Pulmonary artery endothelial cell (primary cell): ENCODE measurements around the gene SLC38A9. TPM values are rescaled to one million over a fixed set of nuclear protein-coding genes. Genes with fewer than 3 reads are reported as not detected.
A peak's percentile ranks its signal among the peaks of the same experiment; 100 is the strongest.
"Not testable (repeated sequence)": the region's sequence is repeated elsewhere in the genome, so short reads cannot be mapped to it uniquely, and the experiment has no call there.

ENCODE experiments used
- DNase-seq: peaks from one replicate; pipeline ENCODE4 v3.0.0-alpha.2; 2011; ENCODE audit warnings: low read depth, low spot score
- total RNA-seq: library from RNA; depleted of rRNA; stranded (reverse); fragments of >200 nt; gene quantifications from 2 replicates; pipeline ENCODE4 v1.2.3, GENCODE V29; 2014

SLC38A9 gene
- total RNA-seq, 1 donor from 2014 or later: 32.8 TPM

- no peak for DNase-seq
These were observed 98.8 kb downstream of the SLC38A9 start for GRCh38 chr5:55613112-55613868.

GRCh38 chr5:55610542-55610941 is 101.6 kb downstream of the SLC38A9 start:
- no peak for DNase-seq

- no peak for DNase-seq
These were observed 102.7 kb downstream of the SLC38A9 start for GRCh38 chr5:55609413-55609812.

- DNase-seq: no peak
These were observed 103.4 kb downstream of the SLC38A9 start for GRCh38 chr5:55608595-55609349.

GRCh38 chr5:55607309-55607708 is 104.8 kb downstream of the SLC38A9 start:
- DNase-seq: not testable (repeated sequence)

GRCh38 chr5:55604611-55605067 is 107.5 kb downstream of the SLC38A9 start:
- no peak for DNase-seq

GRCh38 chr5:55603922-55604321 is 108.2 kb downstream of the SLC38A9 start:
- no peak for DNase-seq

- no peak for DNase-seq
These were observed 110.5 kb downstream of the SLC38A9 start for GRCh38 chr5:55601628-55602027.

- peak; percentile 33 for DNase-seq
These were observed 110.9 kb downstream of the SLC38A9 start for GRCh38 chr5:55601204-55601618.

- DNase-seq: no peak
These were observed 111.5 kb downstream of the SLC38A9 start for GRCh38 chr5:55600497-55601203.

- no peak for DNase-seq
These were observed 112.0 kb downstream of the SLC38A9 start for GRCh38 chr5:55600086-55600485.

- DNase-seq: peak; percentile 41
These were observed 112.7 kb downstream of the SLC38A9 start for GRCh38 chr5:55599148-55600050.

GRCh38 chr5:55597014-55597981 is 114.8 kb downstream of the SLC38A9 start:
- DNase-seq: no peak

GRCh38 chr5:55594671-55595070 is 117.5 kb downstream of the SLC38A9 start:
- DNase-seq: no peak

- DNase-seq: no peak
These were observed 119.0 kb downstream of the SLC38A9 start for GRCh38 chr5:55593115-55593472.

- no peak for DNase-seq
These were observed 119.6 kb downstream of the SLC38A9 start for GRCh38 chr5:55592388-55593114.

- DNase-seq: no peak
These were observed 120.4 kb downstream of the SLC38A9 start for GRCh38 chr5:55591686-55592085.

- DNase-seq: no peak
These were observed 126.9 kb downstream of the SLC38A9 start for GRCh38 chr5:55585206-55585610.
